ENCODE data around the gene GRIA4.

The GRIA4 gene

GRCh38 chr11:105665281-105665680 lies 55.4 kb downstream of the GRIA4 start:
- TF ChIP-seq SPI1 (IDR thresholded peaks at IDR 0.05; ENCODE audit: low read depth, low read length) (no peak), PAX5 (IDR thresholded peaks at IDR 0.05; ENCODE audit: insufficient read depth, low read length, severe bottlenecking) (no peak), POLR2AphosphoS5 (IDR thresholded peaks at IDR 0.05; ENCODE audit: low read depth, low read length) (no peak), POU2F2 (IDR thresholded peaks at IDR 0.05; ENCODE audit: low read depth, low read length) (no peak)
- DNase-seq (ENCODE audit: insufficient read length, low spot score) (no peak), FAIRE-seq (no peak)

GRCh38 chr11:105667441-105667840 lies 57.6 kb downstream of the GRIA4 start:
- DNase-seq (ENCODE audit: insufficient read length, low spot score): no peak
- no peak for FAIRE-seq
- TF ChIP-seq POU2F2 (IDR thresholded peaks at IDR 0.05; ENCODE audit: low read depth, low read length) (no peak), PAX5 (IDR thresholded peaks at IDR 0.05; ENCODE audit: insufficient read depth, low read length, severe bottlenecking) (no peak), POLR2A (IDR thresholded peaks at IDR 0.05; ENCODE audit: low read depth, low read length) (no peak), SPI1 (IDR thresholded peaks at IDR 0.05; ENCODE audit: low read depth, low read length) (no peak), TAF1 (IDR thresholded peaks at IDR 0.05; ENCODE audit: low read depth, low read length) (no peak), POLR2AphosphoS5 (IDR thresholded peaks at IDR 0.05; ENCODE audit: low read depth, low read length) (no peak)

GRCh38 chr11:105670811-105671210 lies 60.9 kb downstream of the GRIA4 start:
- TF ChIP-seq SPI1 (IDR thresholded peaks at IDR 0.05; ENCODE audit: low read depth, low read length) (no peak), TAF1 (IDR thresholded peaks at IDR 0.05; ENCODE audit: low read depth, low read length) (no peak), POU2F2 (IDR thresholded peaks at IDR 0.05; ENCODE audit: low read depth, low read length) (no peak), PAX5 (IDR thresholded peaks at IDR 0.05; ENCODE audit: insufficient read depth, low read length, severe bottlenecking) (no peak), POLR2AphosphoS5 (IDR thresholded peaks at IDR 0.05; ENCODE audit: low read depth, low read length) (no peak), POLR2A (IDR thresholded peaks at IDR 0.05; ENCODE audit: low read depth, low read length) (no peak)
- DNase-seq (ENCODE audit: insufficient read length, low spot score) (no peak), FAIRE-seq (no peak)

- FAIRE-seq (no peak), DNase-seq (ENCODE audit: insufficient read length, low spot score) (no peak)
- TF ChIP-seq SPI1 (IDR thresholded peaks at IDR 0.05; ENCODE audit: low read depth, low read length): no peak
- TF ChIP-seq POLR2AphosphoS5 (IDR thresholded peaks at IDR 0.05; ENCODE audit: low read depth, low read length): no peak
- TF ChIP-seq POU2F2 (IDR thresholded peaks at IDR 0.05; ENCODE audit: low read depth, low read length): no peak
- no peak for TF ChIP-seq PAX5 (IDR thresholded peaks at IDR 0.05; ENCODE audit: insufficient read depth, low read length, severe bottlenecking)
- TF ChIP-seq TAF1 (IDR thresholded peaks at IDR 0.05; ENCODE audit: low read depth, low read length): no peak
- TF ChIP-seq POLR2A (IDR thresholded peaks at IDR 0.05; ENCODE audit: low read depth, low read length): no peak
These were observed 63.2 kb downstream of the GRIA4 start for GRCh38 chr11:105673089-105673488.

GRCh38 chr11:105689631-105690030 lies 79.8 kb downstream of the GRIA4 start:
- FAIRE-seq (no peak), DNase-seq (ENCODE audit: insufficient read length, low spot score) (no peak)
- TF ChIP-seq POLR2AphosphoS5 (IDR thresholded peaks at IDR 0.05; ENCODE audit: low read depth, low read length): no peak
- no peak for TF ChIP-seq PAX5 (IDR thresholded peaks at IDR 0.05; ENCODE audit: insufficient read depth, low read length, severe bottlenecking)

- no peak for TF ChIP-seq TAF1 (IDR thresholded peaks at IDR 0.05; ENCODE audit: low read depth, low read length)
- no peak for TF ChIP-seq PAX5 (IDR thresholded peaks at IDR 0.05; ENCODE audit: insufficient read depth, low read length, severe bottlenecking)
- TF ChIP-seq POLR2A (IDR thresholded peaks at IDR 0.05; ENCODE audit: low read depth, low read length): no peak
- TF ChIP-seq SPI1 (IDR thresholded peaks at IDR 0.05; ENCODE audit: low read depth, low read length): no peak
- DNase-seq (ENCODE audit: insufficient read length, low spot score) (no peak), FAIRE-seq (no peak)
These were observed 80.6 kb downstream of the GRIA4 start for GRCh38 chr11:105690467-105690866.

GRCh38 chr11:105693075-105693759 lies 83.3 kb downstream of the GRIA4 start:
- DNase-seq (ENCODE audit: insufficient read length, low spot score): no peak
- TF ChIP-seq POU2F2 (IDR thresholded peaks at IDR 0.05; ENCODE audit: low read depth, low read length): no peak
- TF ChIP-seq TAF1 (IDR thresholded peaks at IDR 0.05; ENCODE audit: low read depth, low read length): no peak
- no peak for TF ChIP-seq SPI1 (IDR thresholded peaks at IDR 0.05; ENCODE audit: low read depth, low read length)
- no peak for TF ChIP-seq PAX5 (IDR thresholded peaks at IDR 0.05; ENCODE audit: insufficient read depth, low read length, severe bottlenecking)
- no peak for TF ChIP-seq POLR2A (IDR thresholded peaks at IDR 0.05; ENCODE audit: low read depth, low read length)
- TF ChIP-seq POLR2AphosphoS5 (IDR thresholded peaks at IDR 0.05; ENCODE audit: low read depth, low read length): no peak
- FAIRE-seq: no peak

GRCh38 chr11:105696000-105696399 lies 86.1 kb downstream of the GRIA4 start:
- no peak for FAIRE-seq
- no peak for TF ChIP-seq POLR2AphosphoS5 (IDR thresholded peaks at IDR 0.05; ENCODE audit: low read depth, low read length)
- TF ChIP-seq PAX5 (IDR thresholded peaks at IDR 0.05; ENCODE audit: insufficient read depth, low read length, severe bottlenecking): no peak
- TF ChIP-seq SPI1 (IDR thresholded peaks at IDR 0.05; ENCODE audit: low read depth, low read length): no peak
- TF ChIP-seq POLR2A (IDR thresholded peaks at IDR 0.05; ENCODE audit: low read depth, low read length): no peak
- TF ChIP-seq POU2F2 (IDR thresholded peaks at IDR 0.05; ENCODE audit: low read depth, low read length): no peak
- TF ChIP-seq TAF1 (IDR thresholded peaks at IDR 0.05; ENCODE audit: low read depth, low read length): no peak
- DNase-seq (ENCODE audit: insufficient read length, low spot score): no peak

- TF ChIP-seq POLR2A (IDR thresholded peaks at IDR 0.05; ENCODE audit: low read depth, low read length) (no peak), POLR2AphosphoS5 (IDR thresholded peaks at IDR 0.05; ENCODE audit: low read depth, low read length) (no peak), TAF1 (IDR thresholded peaks at IDR 0.05; ENCODE audit: low read depth, low read length) (no peak), PAX5 (IDR thresholded peaks at IDR 0.05; ENCODE audit: insufficient read depth, low read length, severe bottlenecking) (no peak), SPI1 (IDR thresholded peaks at IDR 0.05; ENCODE audit: low read depth, low read length) (no peak), POU2F2 (IDR thresholded peaks at IDR 0.05; ENCODE audit: low read depth, low read length) (no peak)
- DNase-seq (ENCODE audit: insufficient read length, low spot score): no peak
- no peak for FAIRE-seq
These were observed 87.4 kb downstream of the GRIA4 start for GRCh38 chr11:105697291-105697690.

GRCh38 chr11:105699203-105699602 lies 89.3 kb downstream of the GRIA4 start:
- FAIRE-seq (no peak), DNase-seq (ENCODE audit: insufficient read length, low spot score) (no peak)
- TF ChIP-seq TAF1 (IDR thresholded peaks at IDR 0.05; ENCODE audit: low read depth, low read length) (no peak), PAX5 (IDR thresholded peaks at IDR 0.05; ENCODE audit: insufficient read depth, low read length, severe bottlenecking) (no peak), POU2F2 (IDR thresholded peaks at IDR 0.05; ENCODE audit: low read depth, low read length) (no peak), POLR2A (IDR thresholded peaks at IDR 0.05; ENCODE audit: low read depth, low read length) (no peak), SPI1 (IDR thresholded peaks at IDR 0.05; ENCODE audit: low read depth, low read length) (no peak), POLR2AphosphoS5 (IDR thresholded peaks at IDR 0.05; ENCODE audit: low read depth, low read length) (no peak)
